H1 (cell line): ENCODE measurements around the gene SIAH3. TPM values are rescaled to one million over a fixed set of nuclear protein-coding genes. Genes with fewer than 3 reads are reported as not detected.

Source experiments
- CTCF ChIA-PET: fragments of 300-600 bp; sonication (Branson Sonifier 250); formaldehyde crosslinking; loops from one replicate; lab custom pipeline; 2021; ENCODE audit not compliant: partially characterized antibody; lab: Charles Lee
- POLR2A ChIA-PET: fragments of 300-600 bp; sonication (Branson Sonifier 250); formaldehyde crosslinking; loops from one replicate; lab custom pipeline; 2021; ENCODE audit warnings: inconsistent platforms; ENCODE audit not compliant: partially characterized antibody; lab: Charles Lee
- DNase-seq, 2 experiments: peaks; one replicate each; pipeline versions ENCODE4 v3.0.0 to v3.0.0-alpha.2; 2010 to 2022; ENCODE audit warnings: low spot score in 2 of 2, low read depth in 1 of 2, mixed read lengths in 1 of 2
- FAIRE-seq: peaks from 2 replicates; lab custom pipeline; 2011; peaks lifted over from hg19 to GRCh38; lab: Jason Lieb, UNC
- H2AFZ ChIP-seq: 2 replicates; pipeline ENCODE4 v1.8.1; 2012; ENCODE audit warnings: low read length, inconsistent platforms
- H2AK5ac ChIP-seq: 2 replicates; pipeline ENCODE4 v1.6.1; 2013; ENCODE audit warnings: low read depth, low read length
- H2BK120ac ChIP-seq: replicated peaks from 2 replicates; pipeline ENCODE3; 2013; ENCODE audit warnings: low read depth, low read length, inconsistent platforms
- H2BK12ac ChIP-seq: 2 replicates; pipeline ENCODE4 v1.6.1; 2013; ENCODE audit warnings: low read depth, low read length
- H2BK15ac ChIP-seq: 2 replicates; pipeline ENCODE4 v1.6.1; 2013; ENCODE audit warnings: low read length
- H2BK20ac ChIP-seq: 2 replicates; pipeline ENCODE4 v1.6.1; 2013; ENCODE audit warnings: low read length
- H2BK5ac ChIP-seq: 2 replicates; pipeline ENCODE4 v1.6.1; 2013; ENCODE audit warnings: low read depth, low read length
- H3K14ac ChIP-seq: 2 replicates; pipeline ENCODE4 v1.6.1; 2013; ENCODE audit warnings: inconsistent platforms; ENCODE audit not compliant: insufficient read length
- H3K18ac ChIP-seq: 2 replicates; pipeline ENCODE4 v1.6.1; 2013; ENCODE audit warnings: low read length; ENCODE audit errors: extremely low read depth
- H3K23ac ChIP-seq: 2 replicates; pipeline ENCODE4 v1.6.1; 2013; ENCODE audit warnings: inconsistent platforms; ENCODE audit not compliant: insufficient read length
- H3K23me2 ChIP-seq: 2 replicates; pipeline ENCODE4 v1.6.1; 2013; ENCODE audit warnings: low read depth, low read length
- H3K27ac ChIP-seq: 2 replicates; pipeline ENCODE4 v1.6.1; 2011; ENCODE audit warnings: low read depth, low read length, inconsistent platforms
- H3K27me3 ChIP-seq, 4 experiments: replicated peaks in 1 of 4; 1 replicate in 1 of 4; 2 replicates in 3 of 4; pipeline versions ENCODE4 v1.6.1 to v1.8.1; 2011 to 2013; ENCODE audit warnings: low read length in 3 of 4, mild to moderate bottlenecking in 3 of 4, inconsistent platforms in 2 of 4, mixed read lengths in 2 of 4, moderate library complexity in 1 of 4; ENCODE audit not compliant: control insufficient read depth in 3 of 4, insufficient read depth in 3 of 4; ENCODE audit errors: extremely low read depth in 1 of 4
- H3K36me3 ChIP-seq, 4 experiments: 2 replicates each; pipeline versions ENCODE4 v1.6.1 to v1.8.1; 2011 to 2013; ENCODE audit warnings: mild to moderate bottlenecking in 4 of 4, low read length in 3 of 4, moderate library complexity in 2 of 4, control low read depth in 1 of 4, inconsistent platforms in 1 of 4; ENCODE audit not compliant: insufficient read depth in 4 of 4, control insufficient read depth in 2 of 4
- H3K4ac ChIP-seq: replicated peaks from 2 replicates; pipeline ENCODE3; 2013; ENCODE audit warnings: low read length, low read depth, mixed read lengths, inconsistent platforms; ENCODE audit not compliant: insufficient read length
- H3K4me1 ChIP-seq, 4 experiments: replicated peaks in 1 of 4; 1 replicate in 1 of 4; 2 replicates in 3 of 4; pipeline versions ENCODE4 v1.6.1 to v1.8.1; 2011 to 2013; ENCODE audit warnings: low read length in 3 of 4, inconsistent platforms in 2 of 4, mixed read lengths in 1 of 4; ENCODE audit not compliant: insufficient read depth in 4 of 4, control insufficient read depth in 3 of 4
- H3K4me2 ChIP-seq, 2 experiments: 2 replicates each; pipeline versions ENCODE4 v1.6.1 to v1.8.1; 2011 to 2013; ENCODE audit warnings: low read depth in 2 of 2, low read length in 2 of 2, control low read depth in 1 of 2, inconsistent platforms in 1 of 2, mild to moderate bottlenecking in 1 of 2; ENCODE audit not compliant: insufficient read depth in 1 of 2
- H3K4me3 ChIP-seq, 4 experiments: fragments of 200-600, 300-600 bp in 1 of 4; sonication (generic), shearing (Covaris generic), sonication (Bioruptor Twin) in 1 of 4; 2 replicates each; pipeline versions ENCODE4 v1.5.1 to v1.8.1; 2011 to 2016; ENCODE audit warnings: low read length in 4 of 4, low read depth in 3 of 4, control low read depth in 2 of 4, inconsistent platforms in 2 of 4, mild to moderate bottlenecking in 2 of 4, mixed read lengths in 1 of 4, moderate library complexity in 1 of 4; ENCODE audit not compliant: insufficient read depth in 2 of 4; ENCODE audit errors: extremely low read depth in 1 of 4
- H3K56ac ChIP-seq: replicated peaks from 2 replicates; pipeline ENCODE3; 2013; ENCODE audit warnings: low read depth, mild to moderate bottlenecking, mixed read lengths, low read length, inconsistent platforms; ENCODE audit not compliant: insufficient read length
- H3K79me1 ChIP-seq: 2 replicates; pipeline ENCODE4 v1.6.1; 2013; ENCODE audit warnings: low read depth, low read length, control low read depth
- H3K79me2 ChIP-seq, 2 experiments: 2 replicates each; pipeline versions ENCODE4 v1.6.1 to v1.8.1; 2012 to 2013; ENCODE audit warnings: low read length in 2 of 2, mild to moderate bottlenecking in 2 of 2, inconsistent platforms in 1 of 2; ENCODE audit not compliant: insufficient read depth in 2 of 2, control insufficient read depth in 1 of 2
- H3K9ac ChIP-seq, 4 experiments: replicated peaks in 1 of 4; 1 replicate in 1 of 4; 2 replicates in 3 of 4; pipeline versions ENCODE4 v1.6.1 to v1.8.1; 2011 to 2013; ENCODE audit warnings: low read depth in 3 of 4, low read length in 3 of 4, control low read depth in 2 of 4, mild to moderate bottlenecking in 2 of 4, moderate library complexity in 2 of 4, inconsistent platforms in 1 of 4; ENCODE audit errors: extremely low read depth in 1 of 4
- H3K9me3 ChIP-seq, 2 experiments: 2 replicates each; pipeline versions ENCODE4 v1.6.1 to v1.8.1; 2012 to 2013; ENCODE audit warnings: mild to moderate bottlenecking in 2 of 2, moderate library complexity in 2 of 2, control low read depth in 1 of 2, inconsistent platforms in 1 of 2, low read depth in 1 of 2, low read length in 1 of 2, mixed read lengths in 1 of 2; ENCODE audit not compliant: insufficient read depth in 2 of 2
- H4K20me1 ChIP-seq, 2 experiments: replicated peaks in 1 of 2; 2 replicates each; pipeline versions ENCODE3 to v1.8.1; 2011 to 2013; ENCODE audit warnings: inconsistent platforms in 2 of 2, low read length in 2 of 2, mild to moderate bottlenecking in 1 of 2; ENCODE audit not compliant: insufficient read depth in 2 of 2, control insufficient read depth in 1 of 2
- H4K5ac ChIP-seq: 2 replicates; pipeline ENCODE4 v1.6.1; 2013; ENCODE audit warnings: low read length, low read depth, mixed read lengths, inconsistent platforms; ENCODE audit not compliant: insufficient read length
- H4K8ac ChIP-seq: 2 replicates; pipeline ENCODE4 v1.8.0; 2013; ENCODE audit warnings: mild to moderate bottlenecking, moderate library complexity, low read length, inconsistent platforms; ENCODE audit not compliant: insufficient read depth; ENCODE audit errors: extremely low read depth
- H4K91ac ChIP-seq: replicated peaks from 2 replicates; pipeline ENCODE3; 2013; ENCODE audit warnings: low read length, mixed read lengths, inconsistent platforms; ENCODE audit not compliant: insufficient read length
- ASH2L ChIP-seq: fragments of 200-600, 300-600 bp; sonication (generic); IDR thresholded peaks from one replicate; pipeline ENCODE4 v1.7.1; 2017; ENCODE audit warnings: low read length
- BRCA1 ChIP-seq: IDR thresholded peaks from 2 replicates; pipeline ENCODE4 v1.6.1; 2012; ENCODE audit warnings: low read depth, low read length, improper control_type of control experiment
- CHD2 ChIP-seq: IDR thresholded peaks from 2 replicates; pipeline ENCODE4 v1.6.1; 2012; ENCODE audit warnings: low read length, improper control_type of control experiment
- EZH2 ChIP-seq: fragments of 200-600 bp; sonication (generic); IDR thresholded peaks from 2 replicates; pipeline ENCODE4 v1.7.1; 2012; ENCODE audit warnings: low read depth, mild to moderate bottlenecking, moderate library complexity, low read length, inconsistent platforms; ENCODE audit not compliant: severe bottlenecking
- RAD21 ChIP-seq, 2 experiments: IDR thresholded peaks in 1 of 2; conservative IDR thresholded peaks in 1 of 2; 2 replicates each; pipeline ENCODE4 v1.6.1; 2011; ENCODE audit warnings: low read depth in 2 of 2, low read length in 2 of 2, improper control_type of control experiment in 1 of 2, inconsistent platforms in 1 of 2, mild to moderate bottlenecking in 1 of 2, moderate library complexity in 1 of 2
- RNF2 ChIP-seq: fragments of 200-900, 300-1000 bp; sonication (generic); IDR thresholded peaks from 2 replicates; pipeline ENCODE4 v1.7.1; 2016; ENCODE audit warnings: borderline replicate concordance, low read depth, mild to moderate bottlenecking, antibody characterized with exemption, low read length; ENCODE audit not compliant: poor library complexity, severe bottlenecking; ENCODE audit errors: missing control alignments
- SP1 ChIP-seq: IDR thresholded peaks from 2 replicates; pipeline ENCODE4 v1.6.1; 2011; ENCODE audit warnings: low read depth, low read length
- SP4 ChIP-seq: IDR thresholded peaks from 2 replicates; pipeline ENCODE4 v1.6.1; 2012; ENCODE audit warnings: low read length, inconsistent platforms
- ZNF274 ChIP-seq: IDR thresholded peaks from 2 replicates; pipeline ENCODE4 v1.7.0; 2012; ENCODE audit warnings: low read length, borderline replicate concordance; ENCODE audit errors: extremely low read depth
- WGBS, 2 experiments: shearing (Covaris generic) in 1 of 2; methylation state at CpG; one replicate each; pipeline versions ENCODE4 v1.1.6 to v1.1.7; 2013 to 2015; ENCODE audit warnings: low lambda C conversion rate in 2 of 2, mixed read lengths in 2 of 2, inconsistent platforms in 1 of 2, low coverage in 1 of 2, missing lambda C conversion rate in 1 of 2; ENCODE audit not compliant: insufficient replicate concordance in 2 of 2, insufficient coverage in 1 of 2, insufficient read length in 1 of 2; ENCODE audit errors: extremely low coverage in 1 of 2, missing lambda C conversion rate in 1 of 2; 5-methylcytosine and 5-hydroxymethylcytosine counted together
- polyA plus RNA-seq, 7 experiments: library from polyadenylated mRNA; depleted of rRNA in 3 of 7; stranded (reverse) in 5 of 7; unstranded in 2 of 7; fragments of >200 nt in 5 of 7; fragments of 200-250 nt in 2 of 7; gene quantifications; 1 replicate in 5 of 7; 2 replicates in 1 of 7; 4 replicates in 1 of 7; pipeline versions ENCODE4 v1.2.1 to v1.2.3, GENCODE V29; 2011 to 2013; ENCODE audit warnings: missing spikeins in 2 of 7, mixed read lengths in 2 of 7
- total RNA-seq: library from RNA; stranded (reverse); fragmentation: NEBNext Ultra II Directional; extraction: Animal tissue kit (Norgen Biotek cat#: 25700); gene quantifications from 2 replicates; pipeline ENCODE4 v1.2.1, GENCODE V29; 2021
- TF ChIP-seq, protein P1 (sequence below): IDR thresholded peaks from 2 replicates; pipeline ENCODE4 v1.6.1; 2011; ENCODE audit warnings: low read length, improper control_type of control experiment

Gene SIAH3
- total and polyA plus RNA-seq, 2 of the 8 experiments (the other 6 are each of a cell fraction or from before 2014, with no cell fraction given): 0.15 to 0.17 TPM

GRCh38 chr13:45863709-45864590 lies 12.4 kb upstream of the SIAH3 start:
- H2AK5ac ChIP-seq: no peak overlapping the region
- no peak overlapping the region for H4K91ac ChIP-seq
- no peak for DNase-seq
- no peaks in the 10 kb centered on the region for H3K9me3 ChIP-seq
- no peak overlapping the region for H2AFZ ChIP-seq
- H2BK20ac ChIP-seq: no peak overlapping the region
- no peak overlapping the region for H4K5ac ChIP-seq
- H4K20me1 ChIP-seq: no peaks in the 10 kb centered on the region
- POLR2A ChIA-PET: no interaction called here
- H3K27ac ChIP-seq: no peak overlapping the region
- FAIRE-seq: no peak
- no peak overlapping the region for H2BK120ac ChIP-seq
- peaks cover 0 to 2% (median 0%) of the 10 kb centered on the region in 4 experiments; a peak in 1 of 7 replicates for H3K4me1 ChIP-seq
- H4K8ac ChIP-seq: no peak overlapping the region
- no peak overlapping the region for H3K4ac ChIP-seq
- H2BK5ac ChIP-seq: no peak overlapping the region
- no peak overlapping the region for H2BK12ac ChIP-seq
- H3K56ac ChIP-seq: no peak overlapping the region
- no peaks in the 10 kb centered on the region for H3K79me2 ChIP-seq
- no peaks in the 10 kb centered on the region for H3K79me1 ChIP-seq
- H3K18ac ChIP-seq: no peak overlapping the region
- no peak overlapping the region for H3K9ac ChIP-seq
- WGBS, 2 experiments: 87% methylated on average over 10 of the region's 10 CpGs; no CpG with 5 or more reads in 1 of the 2 experiments
- no peak overlapping the region for H3K4me2 ChIP-seq
- no peaks in the 10 kb centered on the region for H3K27me3 ChIP-seq
- no peak overlapping the region for H2BK15ac ChIP-seq
- no peak overlapping the region for H3K23ac ChIP-seq
- no peak overlapping the region for H3K14ac ChIP-seq
- no peaks in the 10 kb centered on the region for H3K23me2 ChIP-seq
- no peak overlapping the region for H3K4me3 ChIP-seq
- no peaks in the 10 kb centered on the region for H3K36me3 ChIP-seq
- CTCF ChIA-PET: interaction anchor here (1.6 to 2.0 kb wide), 2 partner anchors 63 to 262 kb away, joined by 4 to 5 read pairs; no protein-coding TSS in a partner anchor
- TF ChIP-seq, protein P1, sequence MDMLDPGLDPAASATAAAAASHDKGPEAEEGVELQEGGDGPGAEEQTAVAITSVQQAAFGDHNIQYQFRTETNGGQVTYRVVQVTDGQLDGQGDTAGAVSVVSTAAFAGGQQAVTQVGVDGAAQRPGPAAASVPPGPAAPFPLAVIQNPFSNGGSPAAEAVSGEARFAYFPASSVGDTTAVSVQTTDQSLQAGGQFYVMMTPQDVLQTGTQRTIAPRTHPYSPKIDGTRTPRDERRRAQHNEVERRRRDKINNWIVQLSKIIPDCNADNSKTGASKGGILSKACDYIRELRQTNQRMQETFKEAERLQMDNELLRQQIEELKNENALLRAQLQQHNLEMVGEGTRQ: no peak
- TF ChIP-seq BRCA1 (no peak), SP4 (no peak), EZH2 (no peak), RAD21 (IDR thresholded peaks at IDR 0.05 in 1 of 2, conservative IDR thresholded peaks at IDR 0.05 in 1 of 2; ENCODE audit: low read depth in 2 of 2, low read length in 2 of 2) (no peak), SP1 (no peak), ZNF274 (no peak), ASH2L (no peak), RNF2 (no peak), CHD2 (no peak)
